DMS114 treated with DMSO at 0.1 percent for 48 hours (cell line): Measurements from ENCODE around the gene FAM13A.

ENCODE experiments used
- DNase-seq: peaks from one replicate; lab custom pipeline; 2025; ENCODE audit not compliant: unreplicated experiment; lab: John Stamatoyannopoulos, UW

FAM13A gene

GRCh38 chr4:88690355-88690754, 366.6 kb downstream of the FAM13A start:
- no peak for DNase-seq

DNA sequence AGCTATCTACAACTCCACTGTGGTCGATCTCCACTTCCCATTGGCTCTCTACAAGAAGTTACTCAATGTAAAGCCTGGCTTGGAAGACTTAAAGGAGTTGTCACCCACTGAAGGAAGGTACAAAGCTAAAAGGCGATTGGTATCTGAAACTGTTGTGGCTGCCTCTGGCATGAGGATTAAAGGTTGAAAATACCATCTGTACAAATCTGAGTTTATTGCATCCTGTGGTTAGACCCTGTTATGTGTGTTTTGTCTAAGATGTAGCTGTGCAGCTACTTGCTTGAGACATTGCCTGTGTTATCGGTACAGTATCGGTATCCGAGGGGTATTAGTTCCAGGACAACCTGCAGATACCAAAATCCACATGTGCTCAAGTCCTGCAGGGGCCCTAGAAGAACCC, 375.8 kb downstream of the FAM13A start:
- no peak for DNase-seq
